ENCODE data around the gene HS3ST5.
A peak's percentile ranks its signal among the peaks of the same experiment; 100 is the strongest.

The HS3ST5 gene

DNA sequence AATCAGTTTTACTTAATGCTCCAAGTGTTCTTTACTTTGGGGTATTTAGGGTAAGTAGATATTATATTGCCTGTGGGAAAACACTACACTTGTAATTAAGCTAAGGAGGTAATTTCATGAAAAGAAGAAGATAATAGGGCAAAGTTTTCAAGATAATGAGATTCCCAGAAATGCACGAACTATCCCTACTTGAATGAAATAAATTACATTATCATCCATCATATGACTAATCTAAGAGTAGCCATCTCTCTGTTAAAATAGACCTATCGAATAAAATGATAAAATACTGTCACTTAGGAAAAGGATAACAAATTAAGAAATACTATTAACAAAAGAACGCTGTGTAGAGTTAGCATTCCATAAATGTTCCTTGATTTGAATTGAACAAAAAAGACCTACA, 236.8 kb downstream of the HS3ST5 start:
- DNase-seq (ENCODE audit: low read depth): no peak
- TF ChIP-seq, protein P1, sequence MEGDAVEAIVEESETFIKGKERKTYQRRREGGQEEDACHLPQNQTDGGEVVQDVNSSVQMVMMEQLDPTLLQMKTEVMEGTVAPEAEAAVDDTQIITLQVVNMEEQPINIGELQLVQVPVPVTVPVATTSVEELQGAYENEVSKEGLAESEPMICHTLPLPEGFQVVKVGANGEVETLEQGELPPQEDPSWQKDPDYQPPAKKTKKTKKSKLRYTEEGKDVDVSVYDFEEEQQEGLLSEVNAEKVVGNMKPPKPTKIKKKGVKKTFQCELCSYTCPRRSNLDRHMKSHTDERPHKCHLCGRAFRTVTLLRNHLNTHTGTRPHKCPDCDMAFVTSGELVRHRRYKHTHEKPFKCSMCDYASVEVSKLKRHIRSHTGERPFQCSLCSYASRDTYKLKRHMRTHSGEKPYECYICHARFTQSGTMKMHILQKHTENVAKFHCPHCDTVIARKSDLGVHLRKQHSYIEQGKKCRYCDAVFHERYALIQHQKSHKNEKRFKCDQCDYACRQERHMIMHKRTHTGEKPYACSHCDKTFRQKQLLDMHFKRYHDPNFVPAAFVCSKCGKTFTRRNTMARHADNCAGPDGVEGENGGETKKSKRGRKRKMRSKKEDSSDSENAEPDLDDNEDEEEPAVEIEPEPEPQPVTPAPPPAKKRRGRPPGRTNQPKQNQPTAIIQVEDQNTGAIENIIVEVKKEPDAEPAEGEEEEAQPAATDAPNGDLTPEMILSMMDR (IDR thresholded peaks at IDR 0.05; ENCODE audit: low read depth, low read length, missing control alignments): no peak
- no peak overlapping the region for H3K4me3 ChIP-seq (ENCODE audit: low read depth, low read length)
- in situ Hi-C loops (cut with HindIII; ENCODE audit: low sequenced_read_pairs): no loop called here

DNA sequence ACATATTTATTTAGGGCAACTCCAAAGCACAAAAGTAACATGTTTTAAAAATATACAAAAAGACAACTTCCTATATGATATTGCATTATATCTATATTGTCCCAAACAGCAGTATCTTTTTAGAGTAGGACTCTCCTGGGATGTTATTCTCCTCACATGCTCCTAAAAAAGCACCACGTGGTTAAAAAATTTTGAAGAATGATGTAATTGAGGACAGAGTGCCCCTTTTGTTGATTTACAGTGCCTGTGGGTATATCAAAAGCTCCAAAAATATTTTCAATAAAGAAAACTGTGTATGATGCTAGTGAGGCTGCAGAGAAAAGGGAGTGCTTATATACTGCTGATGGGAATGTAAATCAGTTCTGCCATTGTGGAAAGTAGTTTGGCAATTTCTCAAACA, 241.6 kb downstream of the HS3ST5 start:
- H3K4me3 ChIP-seq (ENCODE audit: low read depth, low read length): no peak overlapping the region
- no peak for DNase-seq (ENCODE audit: low read depth)
- in situ Hi-C loops (cut with HindIII; ENCODE audit: low sequenced_read_pairs): no loop called here
- TF ChIP-seq, protein P1 (IDR thresholded peaks at IDR 0.05; ENCODE audit: low read depth, low read length, missing control alignments): no peak

DNA sequence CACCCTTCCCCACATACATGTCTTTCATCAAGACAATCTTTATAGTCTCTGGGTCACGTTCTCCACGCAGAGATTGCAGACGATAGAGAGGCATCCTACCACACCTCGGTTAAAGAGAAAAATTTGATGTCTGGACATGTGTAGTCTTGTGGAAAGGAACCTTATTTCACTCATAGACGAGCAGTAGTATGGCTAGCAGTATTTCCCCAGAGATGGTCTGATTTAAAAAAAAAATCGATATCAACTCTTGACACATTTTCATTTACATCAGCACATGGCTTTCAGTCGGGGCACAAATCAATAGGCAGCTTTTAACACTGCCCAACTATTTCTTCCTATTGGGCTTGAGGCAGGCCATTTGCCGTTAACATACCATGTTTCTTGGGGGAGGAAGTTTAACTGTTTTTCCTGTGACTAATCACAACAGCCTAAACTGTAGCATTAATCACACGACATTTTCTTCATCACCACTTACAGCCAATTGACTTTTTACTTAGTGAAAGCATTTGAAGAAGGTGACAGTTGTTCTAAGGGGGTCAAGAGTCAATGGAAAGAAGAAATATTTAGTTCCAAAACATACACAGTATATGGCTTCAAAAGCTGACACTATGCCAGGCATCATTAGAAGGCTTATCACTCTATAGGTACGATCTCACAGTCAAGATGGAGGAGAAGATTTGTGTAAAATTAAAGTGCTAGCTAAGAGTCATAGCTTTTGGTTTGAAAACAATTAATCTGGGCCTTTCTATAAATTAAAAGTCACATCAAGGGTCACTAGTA, 242.4 kb downstream of the HS3ST5 start:
- in situ Hi-C loops (cut with HindIII; ENCODE audit: low sequenced_read_pairs): no loop called here
- DNase-seq (ENCODE audit: low read depth): no peak
- TF ChIP-seq, protein P1 (IDR thresholded peaks at IDR 0.05; ENCODE audit: low read depth, low read length, missing control alignments): no peak
- H3K4me3 ChIP-seq (ENCODE audit: low read depth, low read length): no peak overlapping the region

DNA sequence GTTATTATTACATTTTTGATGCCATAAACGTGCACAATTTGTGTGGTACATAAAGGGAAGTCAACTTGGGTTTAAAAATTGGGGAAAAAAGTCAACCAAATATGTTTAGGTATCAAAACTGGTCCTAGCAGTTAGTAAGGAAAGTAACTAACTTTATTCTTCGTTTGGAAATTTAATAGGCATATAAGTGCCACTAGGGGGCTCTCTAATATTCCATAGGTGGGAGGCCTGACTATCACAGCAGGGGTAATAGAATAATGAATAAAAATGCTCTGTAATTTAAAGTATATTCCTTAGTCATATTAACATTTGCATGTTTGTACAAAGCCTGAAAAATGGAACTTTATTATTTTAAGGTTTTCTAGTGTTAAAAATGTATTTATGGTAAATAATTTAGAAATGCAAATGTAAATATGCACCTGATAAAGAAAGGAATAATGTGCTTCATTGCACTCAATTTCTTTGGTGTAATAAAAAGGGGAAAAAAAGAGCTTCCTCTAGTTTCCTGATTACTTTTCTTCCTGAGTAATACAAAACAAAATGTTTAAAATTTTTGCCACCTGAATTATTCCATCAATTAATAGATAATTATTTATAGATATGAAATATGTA, 246.2 kb downstream of the HS3ST5 start:
- TF ChIP-seq, protein P1 (IDR thresholded peaks at IDR 0.05; ENCODE audit: low read depth, low read length, missing control alignments): peak; percentile 67
- in situ Hi-C loops (cut with HindIII; ENCODE audit: low sequenced_read_pairs): no loop called here
- no peak overlapping the region for H3K4me3 ChIP-seq (ENCODE audit: low read depth, low read length)
- DNase-seq (ENCODE audit: low read depth): peak; percentile 5

DNA sequence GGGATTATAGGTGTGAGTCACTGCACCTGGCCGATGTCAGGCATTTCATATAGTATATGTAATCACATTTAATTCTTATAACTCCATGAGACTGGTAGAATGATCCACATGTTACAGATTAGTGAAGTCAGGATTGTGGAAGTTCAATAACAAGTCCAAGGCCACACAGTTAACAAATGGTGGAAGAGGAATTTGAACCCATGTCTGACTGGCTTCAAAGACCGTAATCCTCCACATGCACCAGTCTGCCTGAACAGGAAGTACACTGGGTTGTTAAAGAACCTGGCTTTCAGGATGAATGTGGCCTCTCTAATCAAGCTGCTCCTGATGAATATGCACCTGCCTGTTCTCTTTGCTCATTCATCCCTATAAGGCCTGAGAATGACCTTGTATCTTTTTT, 249.9 kb downstream of the HS3ST5 start:
- no peak overlapping the region for H3K4me3 ChIP-seq (ENCODE audit: low read depth, low read length)
- TF ChIP-seq, protein P1 (IDR thresholded peaks at IDR 0.05; ENCODE audit: low read depth, low read length, missing control alignments): no peak
- DNase-seq (ENCODE audit: low read depth): no peak
- in situ Hi-C loops (cut with HindIII; ENCODE audit: low sequenced_read_pairs): no loop called here

DNA sequence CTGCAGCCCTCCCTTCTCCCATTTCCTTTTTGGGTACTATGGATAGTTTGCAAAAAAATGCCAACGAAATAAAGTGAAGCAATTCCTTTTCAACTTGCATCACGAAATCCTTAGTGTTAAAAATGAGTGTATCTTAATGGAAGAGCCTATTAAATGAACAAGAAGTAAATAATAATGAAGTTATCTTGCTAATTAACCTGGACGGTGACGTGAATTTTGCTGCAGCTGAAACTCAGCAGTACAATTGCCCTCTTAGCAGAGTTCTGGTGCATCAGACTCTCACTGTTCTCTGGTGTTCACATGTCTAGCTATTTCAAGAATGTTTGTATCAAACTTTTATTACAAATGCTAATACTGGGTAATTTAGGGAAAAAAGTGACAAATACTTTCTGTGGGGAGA, 252.2 kb downstream of the HS3ST5 start:
- in situ Hi-C loops (cut with HindIII; ENCODE audit: low sequenced_read_pairs): no loop called here
- TF ChIP-seq, protein P1 (IDR thresholded peaks at IDR 0.05; ENCODE audit: low read depth, low read length, missing control alignments): no peak
- no peak for DNase-seq (ENCODE audit: low read depth)
- no peak overlapping the region for H3K4me3 ChIP-seq (ENCODE audit: low read depth, low read length)
